Mononuclear cell (primary cell): Measurements from ENCODE around the gene YPEL2. TPM values are rescaled to one million over a fixed set of nuclear protein-coding genes. Genes with fewer than 3 reads are reported as not detected.

ENCODE experiments used
- H3K27me3 ChIP-seq: 2 replicates; pipeline ENCODE4 v1.6.0; 2011; ENCODE audit warnings: low read length, control low read depth; ENCODE audit not compliant: insufficient read depth
- H3K4me1 ChIP-seq: 2 replicates; pipeline ENCODE4 v1.5.1; 2011; ENCODE audit warnings: mild to moderate bottlenecking, low read length, control low read depth; ENCODE audit not compliant: insufficient read depth
- H3K4me3 ChIP-seq: 2 replicates; pipeline ENCODE4 v1.5.1; 2011; ENCODE audit warnings: mild to moderate bottlenecking, low read length, moderate library complexity
- H3K9me3 ChIP-seq: 2 replicates; pipeline ENCODE4 v1.5.1; 2011; ENCODE audit warnings: low read depth, mild to moderate bottlenecking, control low read depth, low read length
- total RNA-seq: library from RNA; depleted of rRNA; stranded (reverse); fragments of >200 nt; gene quantifications from one replicate; pipeline ENCODE4 v1.2.3, GENCODE V29; 2012

YPEL2 gene
- total RNA-seq, 1 donor, result 70.9 TPM

DNA sequence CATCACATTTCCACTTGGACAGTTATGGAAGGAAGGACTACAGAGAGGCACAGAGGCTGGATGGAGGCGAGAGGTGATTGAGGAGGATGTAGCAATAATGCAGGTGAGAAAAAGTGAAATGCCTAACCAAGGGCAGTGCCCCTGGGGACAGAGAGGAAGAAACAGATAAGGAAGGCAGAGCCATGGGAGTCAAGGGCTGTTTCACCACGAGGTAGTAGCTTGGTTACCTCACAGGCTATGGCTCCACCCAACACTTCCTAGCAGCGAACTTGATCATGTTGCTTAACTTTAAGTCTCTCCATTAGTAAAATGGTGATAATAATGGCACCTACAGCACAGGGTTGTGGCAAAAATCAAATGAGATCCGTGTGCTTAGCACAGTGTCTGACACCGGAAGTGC is 83.9 kb downstream of the YPEL2 start:
- Histone ChIP-seq H3K27me3 (no peaks in the 10 kb centered on the region), H3K4me3 (no peak overlapping the region), H3K9me3 (no peaks in the 10 kb centered on the region), H3K4me1 (peaks cover 19% of the 10 kb centered on the region)

DNA sequence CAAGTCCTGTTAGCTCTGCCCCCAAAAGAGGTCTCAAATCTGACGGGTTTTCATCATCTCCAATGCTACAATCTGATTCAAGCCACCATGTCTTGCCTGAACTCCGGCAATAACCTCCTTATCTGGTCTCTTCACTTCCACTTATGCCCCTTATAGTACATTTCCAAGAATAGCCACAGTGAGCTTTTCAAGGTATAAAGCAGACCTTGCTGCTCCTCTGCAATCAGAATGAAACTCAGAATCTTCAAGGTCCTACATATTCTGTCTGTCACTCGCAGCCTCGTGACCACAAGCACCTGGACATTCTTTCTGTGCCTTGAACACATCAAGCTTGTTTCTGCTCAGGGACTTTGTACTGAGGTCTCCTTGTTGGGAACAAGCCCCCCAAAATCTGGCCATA is 84.7 kb downstream of the YPEL2 start:
- Histone ChIP-seq H3K9me3 (no peaks in the 10 kb centered on the region), H3K4me3 (no peak overlapping the region), H3K27me3 (no peaks in the 10 kb centered on the region), H3K4me1 (peaks cover 19% of the 10 kb centered on the region)

DNA sequence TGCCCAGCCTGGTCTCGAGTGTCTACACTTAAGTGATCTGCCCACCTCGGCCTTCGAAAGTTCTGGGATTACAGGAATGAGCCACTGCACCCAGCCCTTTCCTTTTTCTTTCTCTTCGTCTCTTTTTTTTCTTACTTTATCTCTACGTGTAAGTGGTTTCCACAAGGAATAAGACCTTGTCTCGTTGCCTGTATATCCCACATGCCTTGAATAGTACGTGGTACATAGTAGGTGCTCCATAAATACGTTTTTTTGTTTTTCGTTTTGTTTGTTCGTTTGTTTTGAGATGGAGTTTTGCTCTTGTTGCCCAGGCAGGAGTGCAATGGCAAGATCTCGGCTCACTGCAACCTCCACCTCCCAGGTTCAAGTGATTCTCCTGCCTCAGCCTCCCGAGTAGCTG is 86.0 kb downstream of the YPEL2 start:
- Histone ChIP-seq H3K9me3 (no peaks in the 10 kb centered on the region), H3K4me3 (no peak overlapping the region), H3K27me3 (no peaks in the 10 kb centered on the region), H3K4me1 (peaks cover 19% of the 10 kb centered on the region)

DNA sequence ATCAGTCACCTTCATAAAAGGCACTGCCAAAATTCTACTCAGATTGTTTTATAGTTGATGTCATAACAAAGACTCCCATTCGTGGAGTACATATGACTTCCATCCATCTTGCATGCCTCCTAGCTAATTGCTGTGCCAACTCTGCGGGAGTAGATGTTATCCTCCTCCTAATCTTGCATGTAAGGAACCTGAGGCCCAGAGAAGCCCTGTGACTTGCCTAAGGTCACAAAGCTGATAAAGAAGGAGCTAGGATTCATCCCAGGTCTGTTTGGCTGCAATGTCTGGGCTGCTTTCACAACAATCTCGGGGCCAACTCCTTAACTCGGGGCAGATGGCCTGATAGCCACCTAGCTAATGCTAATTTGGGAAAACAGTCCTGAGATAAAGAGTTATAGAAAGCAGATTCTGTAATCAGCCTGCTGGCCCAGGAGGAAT is 87.3 kb downstream of the YPEL2 start:
- peaks cover 10% of the 10 kb centered on the region for H3K4me1 ChIP-seq
- no peaks in the 10 kb centered on the region for H3K27me3 ChIP-seq
- no peaks in the 10 kb centered on the region for H3K9me3 ChIP-seq
- H3K4me3 ChIP-seq, result no peak overlapping the region

DNA sequence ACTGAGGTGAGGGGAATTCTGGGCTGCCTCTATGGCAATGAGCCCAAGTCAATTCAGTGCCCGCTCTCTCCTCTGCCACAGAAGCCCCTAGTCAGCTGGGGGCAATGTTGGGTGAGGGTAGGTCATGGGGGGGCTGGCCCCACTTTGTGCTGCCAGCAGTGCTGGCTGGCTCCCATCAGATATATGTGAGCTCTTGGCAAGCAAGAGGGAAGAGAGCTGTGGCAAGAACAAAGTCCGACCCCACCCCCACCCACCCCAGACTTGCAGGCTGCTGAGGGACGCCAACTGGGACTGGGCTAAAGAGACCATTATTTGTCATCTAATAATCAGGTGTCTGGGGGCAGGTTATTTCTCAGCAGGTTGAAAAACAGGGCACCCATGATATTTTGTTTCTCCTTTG is 89.4 kb downstream of the YPEL2 start:
- no peak overlapping the region for H3K4me3 ChIP-seq
- H3K27me3 ChIP-seq, result no peaks in the 10 kb centered on the region
- no peaks in the 10 kb centered on the region for H3K9me3 ChIP-seq
- no peaks in the 10 kb centered on the region for H3K4me1 ChIP-seq

DNA sequence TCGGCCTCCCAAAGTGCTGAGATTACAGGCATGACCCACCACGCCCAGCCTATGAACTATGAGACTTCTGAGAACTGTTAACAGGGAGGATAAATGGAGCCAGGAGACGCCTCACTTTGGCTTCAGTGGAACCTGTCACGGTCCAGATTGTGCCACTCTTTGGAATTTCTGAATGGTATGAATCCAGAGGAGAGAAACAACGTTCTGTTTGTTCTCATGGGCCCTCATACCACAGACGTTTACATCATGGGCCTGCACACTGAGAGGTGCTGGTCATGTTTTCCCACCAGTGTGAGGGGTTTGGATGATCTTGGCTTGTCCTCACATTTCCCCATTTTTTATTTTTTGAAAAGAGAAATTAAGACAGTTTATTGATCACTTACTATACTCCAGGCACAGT is 90.3 kb downstream of the YPEL2 start:
- no peaks in the 10 kb centered on the region for H3K4me1 ChIP-seq

DNA sequence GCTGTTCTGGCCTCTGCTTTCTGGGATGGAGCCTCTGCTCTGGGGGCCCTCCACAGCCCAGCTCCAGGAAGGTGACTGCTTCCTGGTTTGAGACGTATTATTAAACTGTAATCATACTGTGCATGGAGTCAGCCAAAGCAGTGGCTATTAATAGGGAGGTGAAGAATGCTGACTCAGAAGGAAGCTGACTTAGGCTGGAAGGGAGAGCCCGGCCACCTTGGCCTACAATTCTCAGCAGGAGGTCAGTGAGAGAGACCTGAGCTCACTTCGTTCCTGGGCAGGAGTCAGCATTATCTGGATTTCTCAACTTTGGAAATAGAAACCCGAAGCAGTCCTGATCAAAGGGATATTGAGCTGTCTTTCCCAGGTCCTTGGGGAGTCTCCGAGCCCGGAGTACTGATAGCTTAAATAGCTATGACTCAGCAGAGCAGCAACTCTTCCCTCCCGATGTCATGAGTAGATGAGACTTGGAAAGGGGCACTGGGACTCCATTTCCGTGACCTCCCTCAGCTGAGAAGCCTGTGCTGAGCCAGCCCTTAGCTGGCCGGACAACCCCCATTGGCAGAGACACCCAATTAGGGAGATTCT is 91.8 kb downstream of the YPEL2 start:
- Histone ChIP-seq H3K27me3 (no peaks in the 10 kb centered on the region), H3K9me3 (no peaks in the 10 kb centered on the region), H3K4me3 (no peak overlapping the region), H3K4me1 (peaks cover 4% of the 10 kb centered on the region)

More for the DNA sequence above, 90.3 kb downstream of the YPEL2 start:
- Histone ChIP-seq H3K27me3 (no peaks in the 10 kb centered on the region), H3K9me3 (no peaks in the 10 kb centered on the region), H3K4me3 (no peak overlapping the region)

DNA sequence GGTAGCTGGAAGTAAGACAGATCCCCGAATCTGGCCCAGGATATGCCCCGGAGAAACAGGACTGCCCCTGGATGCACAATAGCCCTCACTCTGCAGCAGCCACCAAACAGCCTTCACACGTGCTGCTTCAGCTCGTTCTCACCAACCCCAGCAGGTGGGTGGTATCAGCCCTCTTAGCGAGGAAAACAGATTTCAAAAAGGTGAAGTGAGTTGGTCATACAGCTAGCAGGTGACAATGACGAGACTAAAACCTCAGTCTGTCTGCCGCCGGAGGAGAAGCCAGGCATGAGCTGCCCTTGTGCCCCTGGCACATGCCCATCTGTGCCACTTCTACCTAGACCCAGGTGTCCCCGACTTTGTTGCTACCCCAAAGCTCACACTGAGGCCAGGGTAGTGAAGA is 92.4 kb downstream of the YPEL2 start:
- H3K27me3 ChIP-seq, result no peaks in the 10 kb centered on the region
- H3K9me3 ChIP-seq, result no peaks in the 10 kb centered on the region
- peaks cover 4% of the 10 kb centered on the region for H3K4me1 ChIP-seq
- H3K4me3 ChIP-seq, result no peak overlapping the region

DNA sequence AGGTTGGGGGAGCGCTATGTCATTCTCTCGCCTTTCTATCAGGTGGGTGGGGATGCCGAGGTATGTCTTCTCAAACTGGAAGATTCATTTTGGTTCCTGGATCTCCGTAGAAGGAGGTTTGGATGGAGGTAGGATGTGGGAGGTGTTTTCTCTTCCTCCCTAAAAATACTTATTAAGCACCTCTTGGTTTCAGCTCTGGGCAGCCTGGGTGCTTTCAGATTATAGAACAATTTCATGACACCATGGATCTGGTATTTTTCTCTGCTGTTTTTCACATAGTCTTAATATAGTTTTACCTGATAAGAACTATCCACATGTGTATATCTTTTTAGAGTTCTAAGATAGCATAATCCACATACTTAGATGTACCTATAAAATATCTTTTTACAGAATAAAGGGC is 92.9 kb downstream of the YPEL2 start:
- Histone ChIP-seq H3K4me3 (no peak overlapping the region), H3K9me3 (no peaks in the 10 kb centered on the region), H3K4me1 (peaks cover 4% of the 10 kb centered on the region), H3K27me3 (no peaks in the 10 kb centered on the region)

DNA sequence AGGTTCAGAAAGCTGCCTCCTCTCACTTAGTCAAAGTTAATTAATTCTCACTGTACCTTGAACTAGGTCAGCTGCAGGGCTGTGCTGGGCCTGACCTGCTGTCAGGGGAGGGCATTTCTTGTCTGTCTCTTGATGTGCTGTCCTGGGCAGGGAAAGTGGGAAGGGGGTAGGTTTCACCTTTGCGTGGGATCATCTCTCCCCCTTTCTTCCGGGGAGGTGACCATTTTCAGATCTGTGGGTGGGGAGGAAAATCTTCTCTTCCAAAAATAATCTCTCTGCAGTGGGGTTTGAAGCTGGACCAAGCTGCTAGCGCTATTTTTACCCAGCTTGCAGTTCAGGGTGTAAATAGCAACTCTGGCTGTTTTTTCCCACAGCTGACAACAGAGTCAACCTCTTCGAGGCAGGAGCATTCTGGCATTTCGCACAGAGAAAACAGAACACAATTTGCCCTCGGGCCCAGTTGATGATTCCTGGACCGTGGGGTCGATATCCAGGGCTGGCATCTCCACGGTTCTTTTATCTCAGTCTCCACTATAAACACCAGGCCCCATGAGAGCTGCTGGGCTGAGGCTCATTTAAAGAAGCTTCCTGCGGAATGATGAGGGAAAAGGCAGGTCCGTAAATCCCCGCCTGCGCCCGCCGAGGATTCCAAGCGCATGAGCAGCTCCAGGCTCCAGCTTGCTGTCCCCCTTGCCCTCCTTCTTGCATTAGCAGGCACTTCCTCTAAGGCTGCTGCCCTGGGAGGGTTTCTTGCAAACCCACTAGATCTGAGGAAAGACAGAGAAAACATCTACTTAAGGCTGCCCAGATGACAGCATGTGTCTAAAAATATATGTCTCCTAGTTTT is 93.9 kb downstream of the YPEL2 start:
- no peak overlapping the region for H3K4me3 ChIP-seq
- H3K9me3 ChIP-seq, result no peaks in the 10 kb centered on the region
- H3K27me3 ChIP-seq, result no peaks in the 10 kb centered on the region
- H3K4me1 ChIP-seq, result peaks cover 4% of the 10 kb centered on the region

DNA sequence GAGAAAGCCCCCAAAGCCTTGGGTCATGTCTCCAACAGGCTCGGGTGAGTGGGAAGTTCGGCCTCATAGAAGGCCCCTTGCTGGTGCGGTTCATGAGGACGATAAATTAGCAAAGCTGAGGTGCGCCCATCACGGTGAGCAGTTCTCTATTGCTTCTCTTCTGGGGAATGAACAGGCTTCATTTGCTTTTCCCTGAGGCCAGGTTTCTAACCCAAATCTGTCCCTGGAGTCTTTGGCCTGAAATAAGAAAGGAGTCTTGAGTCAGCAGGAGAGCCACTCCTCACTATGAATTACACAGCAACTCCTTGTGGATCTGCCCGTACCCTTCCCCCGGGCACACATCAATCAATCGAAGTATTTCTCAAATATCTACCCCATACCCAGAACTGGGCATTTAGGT is 94.6 kb downstream of the YPEL2 start:
- Histone ChIP-seq H3K9me3 (no peaks in the 10 kb centered on the region), H3K4me1 (peaks cover 4% of the 10 kb centered on the region), H3K27me3 (no peaks in the 10 kb centered on the region), H3K4me3 (no peak overlapping the region)

DNA sequence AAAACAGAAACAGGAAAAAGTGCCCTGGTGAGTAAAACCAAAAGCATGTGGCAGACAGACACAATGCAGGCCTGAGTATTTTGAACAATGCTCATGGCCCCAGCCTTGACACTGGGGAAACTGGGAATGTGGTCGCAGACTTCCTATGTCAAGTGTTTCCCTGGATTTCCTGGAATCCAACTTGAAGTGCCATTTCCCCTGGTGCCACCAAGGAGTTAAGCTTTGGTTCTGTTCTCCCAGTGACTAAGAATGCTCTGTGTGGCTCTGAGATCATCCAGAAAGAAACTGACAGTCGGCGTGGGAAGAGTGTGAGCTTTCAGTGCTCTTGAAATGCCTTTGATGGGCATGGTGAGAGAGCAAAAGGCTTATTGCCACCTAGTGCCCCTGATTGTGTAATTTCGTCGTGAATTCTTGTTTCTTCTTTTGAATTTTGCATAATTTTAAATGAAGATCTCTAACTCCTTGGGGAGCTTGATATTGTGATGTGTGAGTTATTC is 96.0 kb downstream of the YPEL2 start:
- Histone ChIP-seq H3K4me1 (peaks cover 4% of the 10 kb centered on the region), H3K4me3 (no peak overlapping the region), H3K9me3 (no peaks in the 10 kb centered on the region), H3K27me3 (no peaks in the 10 kb centered on the region)

DNA sequence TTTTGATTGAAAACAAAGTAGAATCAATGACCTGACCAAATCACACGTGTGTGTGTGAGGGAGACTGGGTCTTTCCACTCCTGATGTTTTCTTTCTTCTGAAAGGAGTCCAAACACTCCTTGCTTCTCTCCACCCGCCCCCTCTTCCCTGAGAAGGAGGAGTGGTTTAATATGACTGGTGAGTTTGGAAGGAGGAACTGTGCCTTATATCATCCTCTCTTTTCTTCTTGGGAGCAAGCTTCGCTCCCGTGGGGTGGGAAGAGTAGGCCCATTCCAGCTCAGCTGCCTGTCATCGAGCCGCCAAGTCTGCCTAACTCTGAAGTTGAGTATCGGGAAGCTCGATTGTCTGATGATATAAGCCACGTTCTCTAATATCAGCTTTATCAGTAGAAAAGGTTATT is 96.5 kb downstream of the YPEL2 start:
- Histone ChIP-seq H3K9me3 (no peaks in the 10 kb centered on the region), H3K4me1 (peaks cover 9% of the 10 kb centered on the region), H3K27me3 (no peaks in the 10 kb centered on the region), H3K4me3 (no peak overlapping the region)

DNA sequence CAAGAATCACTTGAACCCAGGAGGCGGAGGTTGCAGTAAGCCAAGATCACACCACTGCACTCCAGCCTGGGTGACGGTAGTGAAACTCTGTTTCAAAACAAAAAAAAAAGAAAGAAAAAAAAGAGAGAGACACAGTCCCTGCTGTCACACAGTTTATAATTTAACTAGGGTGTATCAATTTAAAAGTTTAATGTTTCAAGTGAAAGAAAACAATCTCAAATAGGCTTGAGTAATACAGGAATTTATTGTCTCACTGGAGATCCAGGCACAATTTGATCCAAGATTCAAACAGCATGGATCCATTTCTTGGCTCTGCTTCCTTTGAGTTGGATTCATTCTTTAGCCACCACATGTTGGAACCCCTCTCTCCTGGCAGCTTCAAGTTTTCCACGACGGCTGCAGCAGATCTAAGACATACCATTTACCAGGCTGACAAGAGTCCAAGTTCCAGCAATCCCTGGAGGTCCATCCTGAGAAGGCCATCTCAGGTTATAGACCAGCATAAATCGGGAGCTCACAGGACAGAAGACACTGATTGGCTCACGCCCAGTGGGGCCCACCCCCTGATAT is 97.5 kb downstream of the YPEL2 start:
- Histone ChIP-seq H3K4me1 (peaks cover 17% of the 10 kb centered on the region), H3K9me3 (no peaks in the 10 kb centered on the region), H3K4me3 (no peak overlapping the region), H3K27me3 (no peaks in the 10 kb centered on the region)

DNA sequence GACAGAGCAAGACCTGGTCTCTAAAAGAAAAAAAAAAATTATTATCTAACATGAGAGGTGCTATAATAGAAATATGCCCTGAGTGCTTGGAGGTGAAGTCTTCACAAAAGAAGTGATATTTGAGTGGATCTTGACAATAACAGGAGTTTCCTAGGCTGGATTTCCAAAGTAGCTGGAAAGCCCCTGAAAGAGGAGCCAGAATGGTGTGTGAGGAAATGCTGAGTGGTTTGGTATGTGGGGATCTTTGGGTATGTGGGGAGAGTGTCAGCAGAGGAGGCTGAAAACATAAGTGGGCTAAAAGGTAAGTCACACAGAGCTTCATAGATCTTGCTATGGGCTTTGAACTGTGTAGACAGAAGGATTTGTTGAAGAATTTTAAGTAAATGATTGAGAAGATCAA is 100.1 kb downstream of the YPEL2 start:
- peaks cover 39% of the 10 kb centered on the region for H3K4me1 ChIP-seq
- no peak overlapping the region for H3K4me3 ChIP-seq
- no peaks in the 10 kb centered on the region for H3K9me3 ChIP-seq
- H3K27me3 ChIP-seq, result no peaks in the 10 kb centered on the region
